Cardiac muscle cell (in vitro differentiated cells and primary cell): ENCODE data around the gene OR11H7. TPM values are rescaled to one million over a fixed set of nuclear protein-coding genes. Genes with fewer than 3 reads are reported as not detected.

Experiments used
- DNase-seq, 2 donors: peaks; one replicate each; pipeline versions ENCODE4 v3.0.0 to v3.0.0-alpha.2; 2010 to 2017; ENCODE audit warnings: low read depth in 1 of 2, low spot score in 1 of 2
- H3K27ac ChIP-seq: fragments of 200-600 bp; sonication (generic); 2 replicates; pipeline ENCODE4 v1.5.1; 2016
- H3K27me3 ChIP-seq: fragments of 200-600 bp; sonication (generic); 2 replicates; pipeline ENCODE4 v1.6.0; 2016; ENCODE audit warnings: control low read depth
- H3K36me3 ChIP-seq: fragments of 200-600 bp; sonication (generic); 2 replicates; pipeline ENCODE4 v1.5.1; 2016; ENCODE audit warnings: control low read depth
- H3K4me1 ChIP-seq: fragments of 200-600 bp; sonication (generic); 2 replicates; pipeline ENCODE4 v1.8.1; 2017; ENCODE audit warnings: low read depth, mild to moderate bottlenecking, mixed run types
- H3K4me3 ChIP-seq: fragments of 200-600 bp; sonication (generic); 2 replicates; pipeline ENCODE4 v1.5.1; 2016; ENCODE audit warnings: mild to moderate bottlenecking
- H3K9me3 ChIP-seq: fragments of 200-600 bp; sonication (generic); 2 replicates; pipeline ENCODE4 v1.5.1; 2017; ENCODE audit warnings: low read depth, mild to moderate bottlenecking, control low read depth
- CTCF ChIP-seq: IDR thresholded peaks from 2 replicates; pipeline ENCODE4 v1.5.1; 2012; ENCODE audit warnings: low read depth, mild to moderate bottlenecking, low read length
- polyA plus RNA-seq: library from polyadenylated mRNA; unstranded; fragments of >200 nt; fragmentation: Nextera tagmentation; extraction: Ambion mirVana; gene quantifications from 2 replicates; pipeline ENCODE4 v1.2.1, GENCODE V29; 2016
- total RNA-seq: library from RNA; depleted of rRNA; stranded (reverse); fragments of >200 nt; gene quantifications from 2 replicates; pipeline ENCODE4 v1.2.3, GENCODE V29; 2016

The OR11H7 gene
- not detected in 2 replicates for total RNA-seq
- not detected in 2 replicates for polyA plus RNA-seq

DNA sequence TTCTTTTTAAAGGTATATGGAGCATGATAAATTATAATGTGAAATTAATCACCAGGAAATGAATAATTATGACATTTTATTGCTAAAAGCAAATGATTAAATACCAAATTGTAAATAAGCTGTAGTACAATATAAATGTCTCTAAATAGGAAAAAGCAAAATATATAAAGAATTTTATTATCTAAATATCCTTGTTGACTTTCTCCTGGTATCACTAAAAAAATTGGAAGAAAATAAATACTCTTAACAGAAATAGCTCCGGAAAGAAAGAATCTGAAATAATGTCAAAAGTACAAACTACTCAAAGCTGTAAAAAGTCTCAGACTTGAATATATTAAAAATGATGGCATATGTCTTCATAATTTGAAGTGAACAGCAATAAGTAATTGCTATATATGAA is at the start of gene OR11H7:
Gene OR11H7, plus strand, starts transcription at position 301 of the 400 bp plus-strand sequence.
- Histone ChIP-seq H3K27me3 (no peaks in the 10 kb centered on the region), H3K27ac (no peak within 1 kb of the TSS), H3K9me3 (no peaks in the 10 kb centered on the region), H3K36me3 (no peaks in the 10 kb centered on the region), H3K4me1 (no peaks in the 10 kb centered on the region), H3K4me3 (no peak within 1 kb of the TSS)
- no peak for DNase-seq
- TF ChIP-seq CTCF: no peak

GRCh38 chr14:20179218-20179617 is 49.6 kb upstream of the OR11H7 start:
- DNase-seq: no peak
- no peak for TF ChIP-seq CTCF
- no peaks in the 10 kb centered on the region for H3K27me3 ChIP-seq
- H3K9me3 ChIP-seq: no peaks in the 10 kb centered on the region
- H3K36me3 ChIP-seq: no peaks in the 10 kb centered on the region
- no peaks in the 10 kb centered on the region for H3K4me1 ChIP-seq
- no peak overlapping the region for H3K27ac ChIP-seq
- H3K4me3 ChIP-seq: no peak overlapping the region

- H3K9me3 ChIP-seq: no peaks in the 10 kb centered on the region
- no peak overlapping the region for H3K27ac ChIP-seq
- H3K4me1 ChIP-seq: no peaks in the 10 kb centered on the region
- no peak for TF ChIP-seq CTCF
- H3K36me3 ChIP-seq: no peaks in the 10 kb centered on the region
- DNase-seq: no peak
- H3K4me3 ChIP-seq: no peak overlapping the region
- no peaks in the 10 kb centered on the region for H3K27me3 ChIP-seq
Observed at GRCh38 chr14:20179880-20180279, 48.9 kb upstream of the OR11H7 start.

DNA sequence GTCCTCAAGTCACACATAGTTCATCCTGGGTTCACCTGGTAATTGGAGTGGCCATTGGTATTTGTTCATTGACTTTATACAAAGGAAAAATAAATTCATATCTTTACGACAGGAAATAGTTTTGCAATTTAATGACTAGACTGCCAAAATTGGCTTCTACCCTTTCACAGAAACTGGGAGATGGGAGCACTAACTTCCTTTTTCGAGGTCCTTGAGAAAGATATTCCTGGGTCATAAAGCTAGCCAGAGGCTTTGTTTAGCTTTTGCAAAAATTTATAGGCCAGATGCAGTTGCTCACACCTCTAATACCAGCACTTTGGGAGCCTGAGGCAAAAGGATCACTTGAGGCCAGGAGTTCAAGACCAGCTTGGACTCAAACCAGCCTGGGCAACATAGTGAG is 48.3 kb upstream of the OR11H7 start:
- H3K36me3 ChIP-seq: no peaks in the 10 kb centered on the region
- DNase-seq: no peak
- H3K4me1 ChIP-seq: no peaks in the 10 kb centered on the region
- no peak overlapping the region for H3K27ac ChIP-seq
- no peaks in the 10 kb centered on the region for H3K27me3 ChIP-seq
- TF ChIP-seq CTCF: no peak
- no peak overlapping the region for H3K4me3 ChIP-seq
- H3K9me3 ChIP-seq: no peaks in the 10 kb centered on the region

DNA sequence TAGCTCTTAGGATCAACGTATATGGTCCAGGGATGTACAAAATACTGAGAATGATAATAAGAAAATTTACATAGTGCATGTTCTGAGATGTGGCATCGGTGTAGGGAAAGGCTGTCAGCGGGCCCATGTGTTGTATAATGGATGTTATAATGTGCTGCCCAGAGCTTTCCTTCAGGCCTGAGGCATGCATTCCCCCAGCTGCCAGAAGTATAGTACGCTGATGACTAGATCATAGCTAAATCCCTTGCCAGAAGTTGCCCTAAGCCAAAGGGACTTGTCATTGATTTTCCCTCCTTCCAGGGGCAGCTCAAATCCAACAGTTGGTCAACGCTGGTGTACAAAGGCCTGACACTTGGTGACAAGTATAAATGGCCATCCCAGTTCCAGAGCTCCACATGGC is 44.6 kb upstream of the OR11H7 start:
- H3K4me1 ChIP-seq: no peaks in the 10 kb centered on the region
- no peak for DNase-seq
- H3K27ac ChIP-seq: no peak overlapping the region
- no peaks in the 10 kb centered on the region for H3K27me3 ChIP-seq
- H3K36me3 ChIP-seq: no peaks in the 10 kb centered on the region
- TF ChIP-seq CTCF: no peak
- H3K9me3 ChIP-seq: peaks cover 3% of the 10 kb centered on the region
- H3K4me3 ChIP-seq: no peak overlapping the region

GRCh38 chr14:20190596-20190995 is 38.2 kb upstream of the OR11H7 start, which contains the start of gene OR11G2:
TSS of gene OR11G2 (plus strand) at chr14:20190896. CDS start at chr14:20197438, 6,542 bp downstream.
- Histone ChIP-seq H3K27me3 (no peaks in the 10 kb centered on the region), H3K4me3 (no peak within 1 kb of the TSS), H3K9me3 (peaks cover 2% of the 10 kb centered on the region), H3K27ac (no peak within 1 kb of the TSS), H3K4me1 (no peaks in the 10 kb centered on the region), H3K36me3 (no peaks in the 10 kb centered on the region)
- TF ChIP-seq CTCF: no peak
- DNase-seq: no peak
